GM19099 (cell line): ENCODE data around the gene ROBO2.

Experiments
- POLR2A ChIP-seq: IDR thresholded peaks from 3 replicates; pipeline ENCODE4 v1.6.1; 2011; ENCODE audit warnings: low read depth; ENCODE audit not compliant: insufficient read length; ENCODE audit errors: extremely low read depth

ROBO2 gene

GRCh38 chr3:77281721-77282120 is 241.8 kb downstream of the ROBO2 start:
- no peak for TF ChIP-seq POLR2A

GRCh38 chr3:77283108-77283507 is 243.2 kb downstream of the ROBO2 start:
- no peak for TF ChIP-seq POLR2A

- TF ChIP-seq POLR2A: no peak
Observed at GRCh38 chr3:77288348-77288747, 248.4 kb downstream of the ROBO2 start.

GRCh38 chr3:77296527-77296926 is 256.6 kb downstream of the ROBO2 start:
- no peak for TF ChIP-seq POLR2A

GRCh38 chr3:77298417-77298816 is 258.5 kb downstream of the ROBO2 start:
- TF ChIP-seq POLR2A: no peak

GRCh38 chr3:77303955-77304699 is 264.2 kb downstream of the ROBO2 start:
- TF ChIP-seq POLR2A: no peak

- TF ChIP-seq POLR2A: no peak
Observed at GRCh38 chr3:77304700-77305021, 264.8 kb downstream of the ROBO2 start.

- no peak for TF ChIP-seq POLR2A
Observed at GRCh38 chr3:77309460-77309859, 269.6 kb downstream of the ROBO2 start.

GRCh38 chr3:77313843-77314242 is 273.9 kb downstream of the ROBO2 start:
- TF ChIP-seq POLR2A: no peak

- TF ChIP-seq POLR2A: no peak
Observed at GRCh38 chr3:77319711-77320110, 279.8 kb downstream of the ROBO2 start.

- no peak for TF ChIP-seq POLR2A
Observed at GRCh38 chr3:77320514-77320913, 280.6 kb downstream of the ROBO2 start.

GRCh38 chr3:77321646-77322045 is 281.7 kb downstream of the ROBO2 start:
- TF ChIP-seq POLR2A: no peak

GRCh38 chr3:77323626-77324025 is 283.7 kb downstream of the ROBO2 start:
- no peak for TF ChIP-seq POLR2A

GRCh38 chr3:77324105-77324504 is 284.2 kb downstream of the ROBO2 start:
- no peak for TF ChIP-seq POLR2A

- TF ChIP-seq POLR2A: no peak
Observed at GRCh38 chr3:77325280-77325679, 285.4 kb downstream of the ROBO2 start.

GRCh38 chr3:77325702-77326101 is 285.8 kb downstream of the ROBO2 start:
- no peak for TF ChIP-seq POLR2A

- no peak for TF ChIP-seq POLR2A
Observed at GRCh38 chr3:77326586-77326985, 286.7 kb downstream of the ROBO2 start.
